Effector memory CD8-positive, alpha-beta T cell (primary cell): Measurements from ENCODE around the gene CITED4.

Source experiments
- ATAC-seq: fragments of 150-1000 bp; cut with Tn5 transposase; replicated peaks from 2 replicates; pipeline ENCODE4 v1.10.0; 2021; ENCODE audit warnings: mild to moderate bottlenecking, moderate library complexity
- DNase-seq, 3 experiments: peaks; one replicate each; pipeline ENCODE4 v3.0.0; 2021
- H3K27ac Mint-ChIP-seq, 2 donors: one replicate each; pipeline ENCODE4 v1.8.0; 2022; ENCODE audit warnings: mild to moderate bottlenecking in 2 of 2, mixed read lengths in 2 of 2, moderate library complexity in 2 of 2
- H3K27me3 Mint-ChIP-seq, 2 donors: one replicate each; pipeline ENCODE4 v1.8.0; 2022; ENCODE audit warnings: mixed read lengths in 2 of 2
- H3K36me3 Mint-ChIP-seq: one replicate; pipeline ENCODE4 v1.8.0; 2022; ENCODE audit warnings: mild to moderate bottlenecking, moderate library complexity, mixed read lengths; ENCODE audit not compliant: insufficient read depth
- H3K4me1 Mint-ChIP-seq, 2 donors: one replicate each; pipeline ENCODE4 v1.8.0; 2022; ENCODE audit warnings: low read depth in 2 of 2, mixed read lengths in 2 of 2
- H3K4me3 Mint-ChIP-seq, 2 donors: one replicate each; pipeline ENCODE4 v1.8.0; 2022; ENCODE audit warnings: mild to moderate bottlenecking in 2 of 2, mixed read lengths in 2 of 2, moderate library complexity in 2 of 2
- H3K9me3 Mint-ChIP-seq, 2 donors: one replicate each; pipeline ENCODE4 v1.8.0; 2022; ENCODE audit warnings: mixed read lengths in 2 of 2

The CITED4 gene

DNA sequence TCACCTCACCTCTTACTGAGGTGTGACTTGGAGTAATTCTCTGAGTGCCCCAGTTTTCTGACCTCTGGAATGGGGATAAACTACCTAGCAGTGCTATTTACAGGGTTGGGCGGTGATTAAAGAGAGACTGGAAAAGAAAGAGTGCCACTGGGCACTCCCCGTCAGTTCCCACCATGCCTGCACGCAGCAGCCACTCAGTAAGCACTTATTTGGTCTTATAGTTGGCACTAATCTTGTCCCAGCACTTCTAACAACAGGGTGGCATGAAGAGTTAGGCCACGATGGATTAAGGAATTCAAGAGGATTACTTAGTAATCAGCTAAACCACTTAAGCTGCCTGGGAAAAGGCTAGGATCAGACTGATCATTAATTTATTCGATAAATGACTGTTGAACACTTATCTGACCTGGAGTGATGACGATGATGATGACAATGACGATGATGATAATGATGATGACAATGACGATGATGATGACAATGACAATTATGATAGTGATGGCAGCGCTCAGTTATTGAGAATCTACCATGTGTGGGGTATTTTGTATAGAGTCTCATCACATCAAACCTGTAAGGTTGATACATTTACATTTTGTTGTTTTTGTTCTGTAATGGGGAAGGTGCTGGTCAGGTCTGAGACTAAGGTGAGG, 5.4 kb downstream of the CITED4 start:
- ATAC-seq: no peak
- Mint-ChIP-seq H3K4me1 (peaks cover 0 to 4% of the 10 kb centered on the region in 2 donors), H3K9me3 (no peaks in the 10 kb centered on the region), H3K27ac (no peak overlapping the region), H3K27me3 (peaks cover 0 to 8% of the 10 kb centered on the region in 2 donors), H3K36me3 (peaks cover 3% of the 10 kb centered on the region), H3K4me3 (no peak overlapping the region)
- DNase-seq: no peak

GRCh38 chr1:40856116-40856515, 6.0 kb downstream of the CITED4 start:
- no peak overlapping the region for H3K4me3 Mint-ChIP-seq
- no peaks in the 10 kb centered on the region for H3K9me3 Mint-ChIP-seq
- H3K4me1 Mint-ChIP-seq: peaks cover 0 to 4% of the 10 kb centered on the region in 2 donors
- peaks cover 4% of the 10 kb centered on the region for H3K36me3 Mint-ChIP-seq
- H3K27ac Mint-ChIP-seq: no peak overlapping the region
- ATAC-seq (no peak), DNase-seq (no peak)
- peaks cover 0 to 7% of the 10 kb centered on the region in 2 donors for H3K27me3 Mint-ChIP-seq

GRCh38 chr1:40855513-40855912, 6.7 kb downstream of the CITED4 start:
- H3K36me3 Mint-ChIP-seq: peaks cover 5% of the 10 kb centered on the region
- DNase-seq (no peak), ATAC-seq (no peak)
- no peaks in the 10 kb centered on the region for H3K9me3 Mint-ChIP-seq
- H3K27ac Mint-ChIP-seq: no peak overlapping the region
- H3K27me3 Mint-ChIP-seq: peaks cover 0 to under 1% of the 10 kb centered on the region in 2 donors
- no peaks in the 10 kb centered on the region for H3K4me1 Mint-ChIP-seq
- H3K4me3 Mint-ChIP-seq: no peak overlapping the region

GRCh38 chr1:40853885-40854170, 8.3 kb downstream of the CITED4 start:
- H3K4me3 Mint-ChIP-seq: no peak overlapping the region
- peaks cover 6% of the 10 kb centered on the region for H3K36me3 Mint-ChIP-seq
- no peak for DNase-seq
- peaks cover 2 to 5% of the 10 kb centered on the region in 2 donors for H3K4me1 Mint-ChIP-seq
- no peak for ATAC-seq
- H3K27ac Mint-ChIP-seq: no peak overlapping the region
- no peaks in the 10 kb centered on the region for H3K27me3 Mint-ChIP-seq
- no peaks in the 10 kb centered on the region for H3K9me3 Mint-ChIP-seq

DNA sequence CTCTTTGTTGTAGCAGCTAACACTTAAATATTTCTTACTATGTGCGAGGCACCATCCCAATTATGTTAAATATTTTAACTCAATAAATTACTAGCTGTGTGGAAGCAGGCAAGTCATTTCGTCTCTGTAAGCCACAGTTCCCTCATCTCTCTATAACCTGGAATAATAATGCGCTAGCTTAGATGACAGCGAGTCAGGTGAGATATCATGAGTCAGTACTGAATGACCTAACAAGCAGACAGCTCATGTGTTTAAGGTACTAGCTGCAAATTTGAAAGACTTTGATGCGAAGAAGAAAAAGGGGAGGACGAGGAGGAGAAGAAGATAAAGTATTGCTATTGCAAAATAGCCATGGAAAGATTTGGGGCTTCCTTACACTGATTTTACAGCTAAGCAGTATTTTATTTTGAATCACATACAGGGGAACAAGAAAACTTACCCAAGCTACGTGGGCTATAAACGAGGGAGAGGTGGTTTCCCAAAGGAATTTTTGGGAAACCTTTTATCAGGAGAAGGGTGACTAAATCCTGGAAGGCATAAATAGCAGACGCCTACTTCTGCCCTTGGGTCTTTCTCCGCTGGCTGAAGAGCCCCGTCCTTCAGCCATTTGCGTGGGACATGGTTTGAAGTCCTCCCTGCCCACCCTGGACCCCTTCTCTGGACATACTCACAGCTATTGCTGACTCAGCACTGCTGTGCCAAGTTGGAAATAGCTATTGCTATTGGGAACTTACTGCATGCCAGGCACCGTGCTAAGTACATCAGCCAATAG, 8.9 kb downstream of the CITED4 start:
- no peak for DNase-seq
- Mint-ChIP-seq H3K4me1 (peaks cover 2 to 5% of the 10 kb centered on the region in 2 donors), H3K27me3 (no peaks in the 10 kb centered on the region), H3K36me3 (peaks cover 6% of the 10 kb centered on the region), H3K27ac (no peak overlapping the region), H3K4me3 (no peak overlapping the region), H3K9me3 (no peaks in the 10 kb centered on the region)
- no peak for ATAC-seq

GRCh38 chr1:40851643-40852042, 10.5 kb downstream of the CITED4 start:
- H3K27ac Mint-ChIP-seq: no peak overlapping the region
- no peak overlapping the region for H3K4me3 Mint-ChIP-seq
- DNase-seq: no peak
- no peak for ATAC-seq
- peaks cover 2 to 5% of the 10 kb centered on the region in 2 donors for H3K4me1 Mint-ChIP-seq
- H3K9me3 Mint-ChIP-seq: no peaks in the 10 kb centered on the region
- H3K36me3 Mint-ChIP-seq: peaks cover 6% of the 10 kb centered on the region
- no peaks in the 10 kb centered on the region for H3K27me3 Mint-ChIP-seq

- peak; percentile 94 for ATAC-seq
- Mint-ChIP-seq H3K27me3 (no peaks in the 10 kb centered on the region), H3K4me3 (peak overlapping the region; percentile 24 to 34), H3K4me1 (peaks cover 4 to 5% of the 10 kb centered on the region in 2 donors), H3K36me3 (peaks cover 6% of the 10 kb centered on the region), H3K9me3 (no peaks in the 10 kb centered on the region), H3K27ac (no peak overlapping the region)
- DNase-seq: peak; percentile 73 to 78 (median 77)
These were observed 12.2 kb downstream of the CITED4 start for GRCh38 chr1:40849801-40850592.

GRCh38 chr1:40848530-40849189, 13.5 kb downstream of the CITED4 start:
- H3K4me3 Mint-ChIP-seq: no peak overlapping the region
- DNase-seq: no peak

GRCh38 chr1:40847023-40847745, 15.0 kb downstream of the CITED4 start:
- Mint-ChIP-seq H3K4me3 (no peak overlapping the region), H3K27me3 (no peaks in the 10 kb centered on the region), H3K4me1 (peaks cover 5 to 7% of the 10 kb centered on the region in 2 donors), H3K36me3 (peaks cover 6% of the 10 kb centered on the region), H3K27ac (no peak overlapping the region), H3K9me3 (no peaks in the 10 kb centered on the region)
- ATAC-seq: no peak
- DNase-seq: no peak

More at GRCh38 chr1:40848530-40849189, 13.5 kb downstream of the CITED4 start:
- Mint-ChIP-seq H3K27ac (no peak overlapping the region), H3K4me1 (peaks cover 5 to 7% of the 10 kb centered on the region in 2 donors), H3K9me3 (no peaks in the 10 kb centered on the region), H3K36me3 (peaks cover 6% of the 10 kb centered on the region), H3K27me3 (no peaks in the 10 kb centered on the region)
- ATAC-seq: no peak

DNA sequence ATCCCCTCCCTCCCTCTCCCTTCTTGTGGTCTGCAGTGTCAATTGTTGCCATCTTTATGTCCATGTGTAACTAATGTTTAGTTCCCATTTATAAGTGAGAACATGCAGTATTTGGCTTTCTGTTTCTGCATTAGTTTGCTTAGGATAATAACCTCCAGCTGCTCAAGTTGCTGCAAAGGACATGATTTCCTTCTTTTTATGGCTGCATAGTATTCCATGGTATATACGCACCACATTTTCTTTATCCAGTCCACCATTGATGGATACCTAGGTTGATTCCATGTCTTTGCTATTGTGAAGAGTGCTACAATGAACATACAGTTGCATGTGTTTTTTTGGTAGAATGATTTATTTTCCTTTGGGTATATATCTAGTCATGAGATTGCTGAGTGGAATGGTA, 16.3 kb downstream of the CITED4 start:
- peak overlapping the region in 1 of 2 donors; percentile 33 for H3K27ac Mint-ChIP-seq
- DNase-seq (no peak), ATAC-seq (no peak)
- H3K4me3 Mint-ChIP-seq: peak overlapping the region in 1 of 2 donors; percentile 3
- no peaks in the 10 kb centered on the region for H3K27me3 Mint-ChIP-seq
- peaks cover 3% of the 10 kb centered on the region for H3K36me3 Mint-ChIP-seq
- H3K9me3 Mint-ChIP-seq: no peaks in the 10 kb centered on the region
- H3K4me1 Mint-ChIP-seq: peaks cover 10% of the 10 kb centered on the region in 2 donors

- peak overlapping the region in 1 of 2 donors; percentile 3 for H3K4me3 Mint-ChIP-seq
These were observed 17.0 kb downstream of the CITED4 start for GRCh38 chr1:40844887-40845878.

DNA sequence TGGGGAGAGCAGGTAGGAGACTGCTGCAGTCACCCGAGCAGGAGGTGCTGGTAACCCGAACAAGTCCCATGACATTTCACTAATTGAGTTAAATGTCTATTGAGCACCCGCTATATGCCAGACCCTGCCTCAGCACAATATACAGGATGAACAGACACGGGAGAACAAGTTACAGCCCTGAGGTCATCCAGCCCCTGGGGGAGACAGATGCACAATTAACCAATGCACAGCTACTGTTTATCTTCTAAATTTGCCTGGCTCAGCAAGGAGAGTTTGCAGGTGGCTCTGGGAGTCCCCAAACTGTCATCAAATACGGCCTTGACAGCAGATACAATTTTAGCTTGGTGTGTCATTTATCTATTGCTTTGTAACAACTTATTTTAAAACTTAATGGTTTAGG, 18.1 kb downstream of the CITED4 start:
- no peak overlapping the region for H3K4me3 Mint-ChIP-seq
- no peak for ATAC-seq
- H3K36me3 Mint-ChIP-seq: no peaks in the 10 kb centered on the region
- H3K27me3 Mint-ChIP-seq: no peaks in the 10 kb centered on the region
- no peak for DNase-seq
- no peaks in the 10 kb centered on the region for H3K9me3 Mint-ChIP-seq
- H3K27ac Mint-ChIP-seq: peak overlapping the region in 1 of 2 donors; percentile 72
- H3K4me1 Mint-ChIP-seq: peaks cover 11 to 13% of the 10 kb centered on the region in 2 donors

More at GRCh38 chr1:40844887-40845878, 17.0 kb downstream of the CITED4 start:
- Mint-ChIP-seq H3K9me3 (no peaks in the 10 kb centered on the region), H3K36me3 (no peaks in the 10 kb centered on the region), H3K4me1 (peaks cover 12 to 15% of the 10 kb centered on the region in 2 donors), H3K27me3 (no peaks in the 10 kb centered on the region), H3K27ac (peak overlapping the region; percentile 7 to 33)
- ATAC-seq (peak; percentile 42), DNase-seq (no peak)
